Dermis microvascular lymphatic vessel endothelial cell (primary cell): Measurements from ENCODE around the gene SUB1. TPM values are rescaled to one million over a fixed set of nuclear protein-coding genes. Genes with fewer than 3 reads are reported as not detected.
"Not testable (repeated sequence)": the region's sequence is repeated elsewhere in the genome, so short reads cannot be mapped to it uniquely, and the experiment has no call there.

Experiments
- DNase-seq, 2 donors: peaks; one replicate each; pipeline versions ENCODE4 v3.0.0 to v3.0.0-alpha.2; 2010; ENCODE audit warnings: low read depth in 2 of 2
- total RNA-seq: library from RNA; depleted of rRNA; stranded (reverse); fragments of >200 nt; gene quantifications from 2 replicates; pipeline ENCODE4 v1.2.1, GENCODE V29; 2014

The SUB1 gene
- total RNA-seq, 1 donor from 2014 or later, result 74.2 TPM

DNA sequence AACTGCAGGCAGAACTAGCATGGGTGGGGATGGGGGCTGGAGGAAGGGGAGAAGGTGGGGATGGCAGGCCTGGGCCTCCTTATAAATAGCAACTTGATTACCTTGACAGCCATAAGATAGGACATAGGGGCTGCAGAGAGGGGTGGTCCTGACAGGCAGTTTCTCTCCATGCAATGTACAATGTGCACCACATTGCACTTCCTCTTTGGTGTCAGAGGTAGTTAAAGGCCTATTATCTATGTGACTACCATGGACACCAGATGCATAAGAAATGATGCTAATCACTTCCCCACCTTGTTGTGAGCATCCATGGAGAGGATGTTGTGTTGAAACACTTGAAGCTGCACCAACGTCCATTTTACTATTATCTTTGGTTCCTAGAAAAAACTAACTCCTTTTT, 20.2 kb upstream of the SUB1 start:
- no peak for DNase-seq

DNA sequence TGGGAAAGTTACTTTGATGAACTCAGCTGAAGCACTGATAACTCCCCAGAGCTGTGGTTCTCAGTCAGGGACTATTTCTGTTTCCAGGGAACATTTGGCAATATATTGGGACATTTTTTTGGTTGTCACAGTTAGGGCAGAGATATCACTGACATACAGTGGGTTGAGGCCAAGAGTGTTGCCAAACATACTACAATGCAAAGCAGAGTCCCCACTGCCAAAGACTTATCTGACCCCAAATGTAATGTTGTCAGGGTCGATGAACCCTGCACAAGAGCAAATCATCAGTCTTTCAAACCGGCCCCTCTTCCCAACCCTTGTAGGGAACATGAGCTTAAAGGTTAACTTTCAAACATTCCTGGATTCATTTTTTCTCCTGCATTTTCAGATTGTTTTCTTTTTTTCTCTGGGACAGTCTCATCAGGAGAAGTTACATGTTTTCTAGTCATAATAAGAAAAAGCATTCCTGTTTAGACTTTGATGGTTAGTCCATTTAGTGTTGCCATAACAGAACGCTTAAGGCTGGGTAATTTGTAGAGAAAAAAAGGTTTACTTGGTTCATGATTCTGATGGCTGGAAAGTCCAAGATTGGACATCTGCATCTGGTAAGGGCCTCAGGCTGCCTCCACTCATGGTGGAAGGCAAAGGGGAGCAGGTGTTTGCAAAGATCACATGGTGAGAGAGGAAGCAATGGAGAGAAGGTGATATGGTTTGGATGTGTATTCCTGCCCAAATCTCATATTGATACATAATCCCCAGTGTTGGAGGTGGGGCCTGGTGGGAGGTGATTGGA, 18.8 kb upstream of the SUB1 start:
- DNase-seq, result no peak

DNA sequence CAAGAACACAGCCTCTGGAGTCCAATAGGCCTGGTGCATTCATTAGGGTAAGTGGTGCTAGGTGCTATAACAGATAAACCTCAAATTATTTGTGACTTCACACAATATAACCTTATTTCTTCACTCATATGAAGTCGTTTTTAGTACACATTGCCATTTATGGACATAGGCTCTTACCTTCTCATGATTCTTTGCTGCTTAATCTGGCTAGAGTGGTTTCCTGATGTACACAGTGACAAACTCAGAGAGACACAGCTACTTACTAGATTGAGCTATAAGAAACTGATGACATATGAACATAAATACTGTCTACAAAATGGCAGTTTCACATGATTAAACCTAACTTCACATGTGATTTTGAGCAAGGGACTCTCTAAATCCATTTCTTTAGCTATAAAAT, 14.2 kb upstream of the SUB1 start:
- DNase-seq, result no peak

DNA sequence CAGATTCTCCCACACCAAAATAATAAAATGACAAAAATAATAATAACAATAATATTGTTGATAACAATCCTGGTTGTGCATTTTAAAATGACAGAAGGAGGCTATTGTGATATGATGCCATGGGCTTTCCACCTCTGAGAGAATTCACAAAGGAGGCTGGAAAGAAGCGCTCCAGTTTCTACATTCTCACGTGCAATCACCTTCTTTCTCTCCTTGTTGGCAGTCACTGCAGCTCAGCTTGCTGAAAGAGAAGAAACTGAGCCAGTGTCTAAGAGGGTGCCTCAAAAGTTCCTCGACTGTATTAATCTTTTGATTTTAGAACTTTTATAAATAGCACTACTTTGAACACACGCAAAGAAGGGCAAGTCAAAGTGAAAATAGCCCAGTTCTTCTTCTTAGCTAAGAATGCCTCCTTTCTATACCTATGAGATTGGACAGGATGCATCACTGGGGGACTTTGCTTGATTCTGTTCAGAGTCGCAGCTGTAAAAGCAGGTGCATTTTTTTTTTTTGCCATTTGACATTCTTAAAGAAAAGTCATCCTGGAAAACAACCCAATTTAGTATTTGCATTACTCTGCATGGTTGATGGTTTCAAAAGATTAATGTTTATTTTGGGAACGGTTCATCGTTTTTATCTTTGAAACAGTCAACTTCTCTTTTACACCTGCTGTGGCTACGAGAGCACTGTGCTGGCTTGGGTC, 12.4 kb upstream of the SUB1 start:
- no peak for DNase-seq

DNA sequence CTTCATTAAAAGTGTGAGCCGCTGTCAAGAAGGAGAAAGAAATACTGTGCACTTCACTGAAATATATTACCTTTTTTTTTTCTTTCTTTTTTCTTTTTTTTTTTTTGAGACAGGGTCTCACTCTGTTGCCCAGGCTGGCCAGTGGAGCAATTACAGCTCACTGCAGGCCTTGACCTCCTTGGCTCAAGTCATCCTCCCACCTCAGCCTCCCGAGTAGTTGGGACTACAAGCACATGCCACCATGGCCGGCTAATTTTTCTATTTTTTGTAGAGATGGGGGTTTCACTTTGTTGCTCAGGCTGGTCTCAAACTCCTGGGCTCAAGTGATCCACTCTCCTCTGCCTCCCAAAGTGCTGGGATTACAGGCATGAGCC, 11.9 kb upstream of the SUB1 start:
- DNase-seq, result not testable (repeated sequence)

DNA sequence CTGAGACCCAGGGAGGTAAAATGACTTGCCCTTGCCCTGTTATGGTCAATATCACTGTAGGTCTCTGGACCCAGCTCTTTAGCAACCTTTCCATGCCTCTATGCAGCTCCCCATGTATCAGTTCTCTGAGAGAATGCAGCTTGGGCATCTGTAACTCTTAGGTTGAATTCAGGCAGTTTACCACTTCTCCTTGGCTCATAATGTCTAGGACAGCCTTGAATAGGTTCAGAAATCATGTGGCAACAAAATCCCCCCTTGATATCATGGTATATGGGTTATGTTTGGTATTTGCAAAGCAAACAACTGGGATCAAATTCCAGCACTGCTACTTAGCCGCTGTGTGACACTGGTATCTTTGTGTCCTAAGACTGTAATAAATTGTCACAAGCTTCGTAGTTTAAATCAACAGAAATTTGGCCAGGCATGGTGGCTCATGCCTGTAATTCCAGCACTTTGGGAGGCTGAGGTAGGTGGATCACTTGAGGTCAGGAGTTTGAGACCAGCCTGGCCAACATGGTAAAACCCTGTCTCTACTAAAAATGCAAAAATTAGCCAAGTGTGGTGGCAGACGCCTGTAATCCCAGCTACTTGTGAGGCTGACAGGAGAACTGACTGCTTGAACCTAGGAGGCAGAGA, 10.7 kb upstream of the SUB1 start:
- DNase-seq, result no peak

DNA sequence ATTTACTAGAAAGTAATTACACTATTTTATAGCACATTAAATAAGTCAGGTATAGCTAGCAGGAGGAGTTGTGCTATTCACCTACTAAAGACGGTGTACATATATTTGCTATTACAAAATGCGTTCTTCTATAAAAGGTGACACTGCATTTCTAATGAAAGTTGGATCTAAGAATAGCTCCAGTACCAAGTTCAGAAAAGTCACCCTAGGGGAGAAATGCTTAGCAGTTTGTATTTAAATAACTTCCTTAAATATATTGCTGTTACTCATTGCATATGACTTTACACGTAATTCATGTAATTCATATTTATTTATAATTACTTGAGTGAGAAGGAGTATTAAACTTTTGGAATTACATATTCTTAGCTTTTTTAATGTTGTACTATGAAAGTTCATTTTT, 7.0 kb upstream of the SUB1 start:
- no peak for DNase-seq

DNA sequence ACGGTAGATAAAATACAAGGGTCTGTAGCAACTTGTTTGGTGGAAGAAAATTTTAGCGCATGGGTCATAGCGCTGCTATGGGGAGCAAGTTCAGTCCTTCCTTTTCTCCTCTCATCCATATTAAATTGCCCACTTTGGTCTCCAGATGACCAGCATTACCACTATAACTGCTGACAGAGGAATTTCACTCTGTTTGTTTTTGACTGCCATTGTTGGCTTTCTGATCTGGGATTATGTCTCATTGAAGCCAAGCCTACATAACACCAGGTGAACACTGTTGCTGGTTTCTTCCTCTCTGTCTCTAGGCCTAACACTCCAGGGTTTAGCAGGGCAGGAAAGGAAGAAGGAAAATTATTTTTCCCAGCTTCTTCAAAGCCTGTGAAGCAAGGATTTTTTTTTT, 6.6 kb upstream of the SUB1 start:
- DNase-seq, result no peak

DNA sequence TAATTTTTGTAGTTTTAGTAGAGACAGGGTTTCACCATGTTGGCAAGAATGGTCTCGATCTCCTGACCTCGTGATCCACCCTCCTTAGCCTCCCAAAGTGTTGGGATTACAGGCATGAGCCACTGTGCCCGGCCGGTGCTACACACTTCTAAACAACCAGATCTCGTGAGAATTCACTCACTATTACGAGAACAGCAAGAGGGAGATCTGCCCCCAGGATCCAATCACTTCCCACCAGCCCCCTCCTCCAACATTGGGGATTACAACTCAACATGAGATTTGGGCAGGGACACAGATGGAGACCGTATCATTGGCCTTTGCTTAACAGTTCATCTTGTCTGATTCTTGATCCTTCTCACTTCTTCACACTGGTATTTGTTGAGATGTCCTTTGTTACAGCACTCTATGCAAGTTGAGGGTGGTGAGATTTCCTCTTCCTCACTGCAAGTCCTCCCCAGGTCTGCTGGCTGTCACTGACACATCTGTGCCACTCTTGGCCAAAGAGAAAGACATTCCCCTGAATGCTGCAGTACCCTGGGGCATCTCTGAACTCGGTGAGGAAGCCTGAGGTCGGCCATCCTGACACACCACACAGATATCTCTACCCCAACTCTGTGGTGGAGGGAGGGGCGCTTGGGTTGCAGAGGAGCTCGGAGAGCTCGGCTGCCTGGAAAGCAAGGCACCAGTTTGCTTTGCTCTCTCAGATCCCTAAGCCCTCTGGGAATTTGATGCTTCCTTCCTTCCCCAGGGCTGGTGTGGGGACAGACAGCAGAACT, 4.2 kb upstream of the SUB1 start:
- no peak for DNase-seq

DNA sequence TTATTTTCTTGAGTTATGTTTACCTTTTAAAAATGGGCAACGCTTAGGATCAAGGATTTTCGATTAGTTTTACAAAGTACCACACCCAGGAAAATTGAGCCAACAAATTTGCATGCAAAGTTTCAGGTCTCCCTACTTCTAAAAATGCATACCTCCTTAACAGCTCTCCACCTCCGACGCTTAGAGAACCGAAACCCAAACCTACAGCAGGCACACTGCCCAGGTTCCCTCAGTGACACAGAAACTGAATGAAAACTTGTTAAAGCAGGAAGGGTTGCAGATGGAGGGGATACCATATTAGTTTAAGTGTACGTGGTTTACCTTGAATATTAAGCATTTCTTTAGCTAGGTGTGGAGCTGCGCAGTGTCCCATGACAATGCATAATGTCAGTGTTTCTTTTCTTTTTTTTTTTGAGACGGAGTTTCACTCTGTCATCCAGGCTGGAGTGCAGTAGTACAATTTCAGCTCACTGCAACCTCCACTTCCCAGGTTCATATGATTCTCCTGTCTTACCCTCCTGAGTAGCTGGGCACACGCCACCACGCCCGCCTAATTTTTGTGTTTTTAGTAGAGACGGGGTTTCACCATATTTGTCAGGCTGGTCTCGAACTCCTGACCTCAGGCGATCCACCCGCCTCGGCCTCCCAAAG, 1.6 kb upstream of the SUB1 start:
- no peak for DNase-seq

DNA sequence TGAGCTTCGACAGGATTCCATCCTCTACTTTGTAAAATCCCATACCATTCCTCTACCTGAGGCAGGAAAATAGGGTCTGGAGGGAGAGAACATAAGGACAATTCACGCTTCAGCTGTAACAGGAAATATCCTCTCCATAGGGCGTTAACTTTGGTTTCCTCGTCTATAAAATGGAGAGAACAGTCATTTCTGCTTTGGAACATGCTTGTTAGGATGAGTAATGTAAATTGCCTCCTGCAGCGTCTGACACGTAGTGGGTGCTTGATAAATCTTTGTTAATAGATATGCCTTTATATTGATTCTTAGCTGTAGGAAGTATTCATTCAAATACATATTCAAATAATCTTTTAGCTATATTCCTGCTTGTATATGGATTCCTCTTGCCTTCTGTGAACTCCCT, 711 bp upstream of the SUB1 start:
- DNase-seq, result peak in 1 of 2 donors; percentile 40

DNA sequence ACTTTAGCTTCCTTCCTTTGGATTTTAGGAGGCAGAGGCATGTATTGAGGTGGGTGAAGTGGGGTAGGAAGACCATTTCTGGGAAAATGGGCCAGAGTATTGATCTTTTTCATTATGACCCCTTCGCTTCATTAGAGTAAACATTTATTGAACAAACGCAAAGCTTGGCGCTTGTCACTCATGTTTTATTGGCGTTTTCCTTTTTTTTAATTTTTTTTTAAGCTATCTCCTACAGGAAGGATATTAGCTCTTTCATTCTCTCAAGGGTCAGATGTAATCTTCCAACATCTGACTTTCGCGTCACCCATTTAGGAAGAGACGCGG, 273 bp upstream of the SUB1 start:
- DNase-seq, result no peak

DNA sequence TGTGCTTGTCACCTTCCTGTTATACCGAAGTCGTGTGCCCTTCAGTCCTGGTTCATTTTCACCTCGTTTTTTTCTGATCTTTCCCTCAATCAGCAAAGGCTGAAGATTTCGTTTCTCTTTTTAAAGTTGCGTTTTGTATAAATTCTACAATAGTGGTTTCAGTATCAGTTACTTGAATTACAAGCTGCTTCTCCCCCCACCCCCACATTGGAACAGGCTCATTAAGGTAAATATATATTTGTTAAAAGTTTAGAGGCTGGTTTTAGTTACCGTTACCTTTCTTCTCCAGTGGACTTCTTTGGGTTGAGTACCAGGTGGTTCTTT, 881 bp downstream of the SUB1 start:
- no peak for DNase-seq

DNA sequence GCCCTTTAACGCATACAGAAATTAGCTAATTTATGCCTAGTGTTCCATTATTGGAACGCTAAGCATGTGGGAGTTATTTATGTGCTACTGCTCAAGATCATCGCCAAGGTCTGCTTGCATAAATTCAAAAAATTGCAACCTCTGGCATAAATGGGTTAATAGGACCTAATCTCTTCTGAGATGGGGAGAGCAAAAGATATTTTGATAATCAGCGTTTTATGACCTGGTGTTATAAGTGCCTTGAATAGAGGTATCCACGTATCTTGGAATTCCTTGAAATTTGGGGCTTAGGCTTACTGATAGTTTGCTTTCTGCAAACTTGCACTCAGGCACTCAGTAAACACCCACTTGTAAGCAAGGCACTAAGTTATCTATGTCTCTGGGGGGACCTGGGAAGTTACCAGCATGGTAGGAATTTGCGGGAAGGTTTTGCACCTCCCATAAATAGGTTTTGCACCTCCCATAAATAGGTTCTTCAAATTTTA, 1.8 kb downstream of the SUB1 start:
- no peak for DNase-seq

DNA sequence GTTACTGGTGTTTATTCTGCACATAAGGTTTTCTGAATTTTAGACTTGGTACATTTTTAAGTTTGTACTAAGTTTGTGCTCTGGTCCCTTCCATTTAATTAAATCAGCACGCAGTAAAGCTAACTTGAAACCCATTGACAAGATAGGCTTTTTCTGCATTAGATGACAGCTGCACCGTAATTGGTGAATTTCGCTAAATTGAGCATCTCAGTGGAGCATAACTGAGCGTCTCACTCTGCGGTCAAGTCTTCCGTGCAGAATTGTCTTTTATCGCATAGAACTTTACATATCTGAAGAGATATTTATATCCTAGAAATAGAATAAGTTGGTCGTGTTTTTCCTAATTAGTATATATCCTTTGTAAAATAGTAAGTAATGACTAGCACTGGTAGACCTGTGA, 4.1 kb downstream of the SUB1 start:
- DNase-seq, result no peak

DNA sequence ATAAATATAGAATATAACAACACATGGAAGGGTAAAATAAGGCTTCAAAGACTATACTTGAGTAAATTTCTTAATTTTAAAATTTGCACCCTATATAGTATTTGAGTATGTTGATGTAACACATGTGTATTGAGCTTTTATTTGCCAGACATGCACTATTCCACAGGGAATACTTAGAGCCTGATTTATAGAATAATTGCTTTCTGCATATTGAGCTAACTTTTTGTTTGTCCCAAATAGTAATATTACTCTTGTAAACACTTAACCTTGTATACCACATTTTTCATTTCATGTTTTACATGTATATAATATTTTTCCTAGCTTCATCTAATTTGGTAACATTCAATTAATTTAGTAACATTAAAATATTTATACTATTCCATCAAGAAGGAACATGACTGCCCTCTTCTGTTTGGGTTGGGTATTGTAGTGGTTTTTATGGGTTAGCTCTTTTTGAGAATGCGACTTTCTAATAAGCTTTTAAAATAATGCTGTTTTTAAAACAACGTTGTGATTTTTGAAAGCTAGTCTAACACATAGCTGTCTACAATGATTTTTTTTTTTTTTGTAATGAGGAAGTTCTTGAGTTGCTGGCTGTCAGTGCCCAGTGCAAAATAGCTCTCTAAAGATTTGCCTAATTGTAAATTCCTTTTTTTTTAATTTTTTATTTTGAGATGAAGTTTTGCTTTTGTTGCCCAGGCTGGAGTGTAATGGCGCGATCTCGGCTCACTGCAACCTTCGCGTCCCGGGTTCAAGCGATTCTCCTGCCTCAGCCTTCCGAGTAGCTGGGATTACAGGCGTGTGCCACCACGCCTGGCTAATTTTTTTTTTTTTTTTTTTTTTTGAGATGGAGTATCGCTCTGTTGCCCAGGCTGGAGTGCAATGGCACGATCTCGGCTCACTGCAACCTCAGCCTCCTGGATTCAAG, 4.8 kb downstream of the SUB1 start:
- DNase-seq, result peak; percentile 48 to 68

DNA sequence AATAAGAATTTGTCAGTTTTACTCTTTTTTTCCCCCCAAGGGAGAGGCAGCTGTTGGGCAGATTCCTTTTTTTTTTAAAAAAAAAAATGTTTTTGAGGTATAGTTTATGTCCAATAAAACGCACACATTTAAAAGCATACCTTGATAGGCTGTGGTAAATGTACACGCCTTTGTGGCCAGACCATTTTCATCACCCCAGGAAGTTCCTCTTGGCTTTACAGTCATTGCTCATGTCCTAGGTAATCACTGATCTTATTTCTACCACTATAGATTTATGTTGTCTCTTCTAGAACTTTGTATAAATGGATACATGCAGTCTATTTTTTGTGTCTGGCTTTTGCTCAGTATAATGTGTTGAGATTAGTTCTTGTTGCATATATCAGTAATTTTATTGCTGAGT, 9.8 kb downstream of the SUB1 start:
- no peak for DNase-seq

DNA sequence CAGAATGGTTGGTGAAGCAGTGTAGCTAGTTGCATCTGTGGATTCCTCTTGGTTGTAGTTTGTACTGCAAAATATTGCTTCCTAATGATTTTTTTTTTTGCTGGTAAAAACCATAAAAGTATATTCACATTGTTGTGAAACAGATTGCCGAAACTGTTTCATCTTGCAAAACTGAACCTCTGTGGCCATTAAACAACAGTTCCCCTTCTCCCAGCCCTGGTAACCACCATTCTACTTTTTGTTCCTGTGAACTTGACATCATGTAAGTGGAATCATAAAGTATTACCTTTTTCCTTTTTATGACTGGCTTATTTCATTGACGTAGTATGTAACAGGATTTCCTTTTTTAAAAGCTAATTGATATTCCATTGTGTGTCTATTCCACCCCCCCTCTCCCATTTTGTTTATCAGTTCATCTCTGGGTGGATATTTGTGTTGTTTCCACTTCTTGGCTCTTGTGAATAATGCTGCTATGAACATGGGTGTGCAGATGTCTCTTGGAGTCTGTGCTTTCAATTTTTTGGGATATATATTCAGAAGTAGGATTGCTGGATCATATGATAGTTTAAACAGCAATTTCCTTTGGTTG, 11.8 kb downstream of the SUB1 start:
- peak; percentile 30 to 49 for DNase-seq

DNA sequence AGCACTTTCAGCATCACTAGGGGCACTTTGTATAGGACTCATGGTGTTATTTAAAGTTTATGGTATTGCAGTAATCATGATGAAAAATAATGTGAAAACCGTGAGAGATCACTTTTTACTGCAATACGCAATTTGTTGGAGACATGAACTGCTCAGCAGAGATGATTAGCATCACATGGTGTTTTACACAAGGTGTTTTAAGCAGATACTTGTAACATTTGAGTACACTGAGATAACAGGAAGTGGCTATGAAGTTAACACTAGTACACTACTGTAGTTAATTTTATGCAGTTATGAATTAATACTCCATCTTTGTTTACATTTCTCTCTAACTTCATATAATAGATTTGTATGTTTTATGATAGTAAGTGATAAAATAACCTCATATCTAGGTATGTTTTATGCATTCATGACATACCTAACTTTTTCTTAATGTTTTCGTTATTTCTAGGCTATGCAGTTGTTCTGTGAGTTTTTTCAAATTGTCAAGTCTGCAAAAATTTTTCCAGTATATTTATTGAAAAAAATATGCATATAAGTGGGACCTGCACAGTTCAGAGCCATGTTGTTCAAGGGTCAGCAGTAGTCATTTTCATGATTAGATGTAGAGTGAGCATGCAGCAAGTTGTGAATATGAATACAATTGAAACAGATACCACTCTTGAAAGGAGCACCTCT, 13.0 kb downstream of the SUB1 start:
- DNase-seq, result no peak
